Left lung (tissue), 10 donors: ENCODE data around the gene PRKN. TPM values are rescaled to one million over a fixed set of nuclear protein-coding genes. Genes with fewer than 3 reads are reported as not detected.

Experiments
- ATAC-seq: fragments of 200-7000 bp; cut with Tn5 transposase; one replicate; pipeline ENCODE4 v1.9.1; 2020; ENCODE audit warnings: moderate library complexity
- DNase-seq, 4 donors: peaks; one replicate each; pipeline ENCODE4 v3.0.0-alpha.2; 2013 to 2020
- H3K27ac ChIP-seq, 2 donors: fragments of 200-600 bp; sonication (generic) in 1 of 2; one replicate each; pipeline versions ENCODE4 v1.5.0 to v1.8.0; 2020 to 2021
- H3K27me3 ChIP-seq, 2 donors: fragments of 200-600 bp; sonication (generic) in 1 of 2; one replicate each; pipeline versions ENCODE4 v1.5.0 to v1.8.0; 2020 to 2021
- H3K36me3 ChIP-seq, 2 donors: fragments of 200-600 bp; sonication (generic) in 1 of 2; one replicate each; pipeline versions ENCODE4 v1.5.0 to v1.8.0; 2020 to 2021
- H3K4me1 ChIP-seq, 2 donors: fragments of 200-600 bp; one replicate each; pipeline ENCODE4 v1.8.0; 2021
- H3K4me3 ChIP-seq, 2 donors: fragments of 200-600 bp; sonication (generic) in 1 of 2; one replicate each; pipeline versions ENCODE4 v1.5.0 to v1.8.0; 2020 to 2021; ENCODE audit warnings: mild to moderate bottlenecking in 1 of 2
- H3K9me3 ChIP-seq, 2 donors: fragments of 200-600 bp; sonication (generic) in 1 of 2; one replicate each; pipeline versions ENCODE4 v1.5.0 to v1.8.0; 2020 to 2021
- CTCF ChIP-seq, 2 donors: fragments of 200-600 bp; sonication (generic) in 1 of 2; IDR thresholded peaks; one replicate each; pipeline versions ENCODE4 v1.5.0 to v1.8.0; 2021; ENCODE audit warnings: antibody characterized with exemption in 2 of 2
- intact Hi-C, 2 donors: fragments of 100-400 bp; cut with DNase I; formaldehyde crosslinking; loops; one replicate each; pipeline versions ENCODE4 v1.11.2 to v1.14.2; 2022
- polyA plus RNA-seq, 6 donors: library from polyadenylated mRNA; unstranded; fragments of 120-200 nt; gene quantifications; one replicate each; pipeline ENCODE4 v1.2.1, GENCODE V29; 2013; ENCODE audit not compliant: insufficient read length in 6 of 6
- total RNA-seq, 2 donors: library from RNA; stranded (reverse); fragmentation: NEBNext Ultra II Directional; extraction: Animal tissue kit (Norgen Biotek cat#: 25700); gene quantifications; one replicate each; pipeline ENCODE4 v1.2.1, GENCODE V29; 2021
- donor health status: DM: no; HTN: yes; CAD: no.
- donor health status: DM: no; HTN: no; CAD: no.

Gene PRKN
- total and polyA plus RNA-seq, 8 donors, result 1.9 to 4.3 (median 2.5) TPM

DNA sequence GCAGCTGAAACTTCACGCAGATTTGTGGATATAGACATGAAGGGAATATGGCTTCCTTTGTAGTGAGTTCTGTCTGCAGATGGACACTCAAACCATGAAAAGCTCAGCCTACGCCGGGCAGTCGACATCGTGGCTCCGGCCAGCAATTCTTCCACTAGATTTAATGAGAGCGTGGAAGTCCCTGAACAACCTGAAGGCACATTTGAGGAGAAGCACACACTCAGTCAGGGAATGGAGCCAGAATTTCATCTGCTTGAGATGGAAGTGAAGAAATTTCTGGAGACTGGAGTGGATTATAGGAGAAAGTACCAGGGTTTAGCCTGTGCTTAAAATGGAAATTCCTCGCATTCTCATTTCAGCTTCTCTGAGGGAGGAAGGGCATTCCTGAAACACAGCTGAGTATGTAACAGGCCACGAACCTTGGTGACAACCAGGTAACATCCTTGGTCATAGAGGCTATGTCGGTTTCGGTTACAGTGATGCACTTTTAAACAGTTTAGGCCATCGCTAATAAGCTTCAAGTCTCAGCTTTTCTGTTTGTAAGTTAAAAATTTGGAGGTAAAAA lies 1373.2 kb downstream of the PRKN start:
- Histone ChIP-seq H3K27me3 (no peaks in the 10 kb centered on the region), H3K36me3 (no peaks in the 10 kb centered on the region), H3K9me3 (no peaks in the 10 kb centered on the region), H3K4me1 (peaks cover 0 to 11% of the 10 kb centered on the region in 2 donors), H3K27ac (no peak overlapping the region), H3K4me3 (no peak overlapping the region)
- DNase-seq (no peak), ATAC-seq (no peak)
- no peak for TF ChIP-seq CTCF (IDR thresholded peaks at IDR 0.05)
- intact Hi-C loops, result no loop called here

DNA sequence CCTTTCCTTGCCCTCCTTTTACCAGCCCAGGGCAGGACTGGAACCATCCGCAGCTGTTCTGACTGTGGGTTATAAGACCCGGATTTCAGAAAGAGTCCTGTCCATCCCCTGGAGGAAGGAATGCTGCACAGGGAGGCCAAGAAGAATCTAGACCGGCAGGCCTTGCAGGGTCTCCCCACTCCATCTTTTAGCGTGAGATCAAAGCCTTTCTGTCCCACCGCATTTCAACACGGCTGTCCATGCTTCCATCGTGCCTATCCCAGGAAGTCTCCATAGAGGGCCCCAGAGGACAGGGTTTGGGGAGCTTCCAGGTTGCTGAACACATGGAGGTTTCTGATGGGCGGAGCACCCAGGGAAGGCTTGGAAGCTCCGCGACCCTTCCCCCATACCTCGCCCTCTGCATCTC lies 1374.4 kb downstream of the PRKN start:
- no peak overlapping the region for H3K27ac ChIP-seq
- DNase-seq, result no peak
- TF ChIP-seq CTCF (IDR thresholded peaks at IDR 0.05), result no peak
- intact Hi-C loops, result no loop called here
- peaks cover 0 to 11% of the 10 kb centered on the region in 2 donors for H3K4me1 ChIP-seq
- H3K27me3 ChIP-seq, result no peaks in the 10 kb centered on the region
- no peaks in the 10 kb centered on the region for H3K36me3 ChIP-seq
- no peaks in the 10 kb centered on the region for H3K9me3 ChIP-seq
- H3K4me3 ChIP-seq, result no peak overlapping the region
- ATAC-seq, result peak; percentile 52

- no peak for ATAC-seq
- intact Hi-C loops, result no loop called here
- Histone ChIP-seq H3K4me1 (peaks cover 0 to 11% of the 10 kb centered on the region in 2 donors), H3K4me3 (no peak overlapping the region), H3K36me3 (no peaks in the 10 kb centered on the region), H3K27me3 (no peaks in the 10 kb centered on the region), H3K27ac (no peak overlapping the region), H3K9me3 (no peaks in the 10 kb centered on the region)
- no peak for DNase-seq
- TF ChIP-seq CTCF (IDR thresholded peaks at IDR 0.05), result no peak
These were observed 1375.7 kb downstream of the PRKN start for GRCh38 chr6:161351858-161352257.

DNA sequence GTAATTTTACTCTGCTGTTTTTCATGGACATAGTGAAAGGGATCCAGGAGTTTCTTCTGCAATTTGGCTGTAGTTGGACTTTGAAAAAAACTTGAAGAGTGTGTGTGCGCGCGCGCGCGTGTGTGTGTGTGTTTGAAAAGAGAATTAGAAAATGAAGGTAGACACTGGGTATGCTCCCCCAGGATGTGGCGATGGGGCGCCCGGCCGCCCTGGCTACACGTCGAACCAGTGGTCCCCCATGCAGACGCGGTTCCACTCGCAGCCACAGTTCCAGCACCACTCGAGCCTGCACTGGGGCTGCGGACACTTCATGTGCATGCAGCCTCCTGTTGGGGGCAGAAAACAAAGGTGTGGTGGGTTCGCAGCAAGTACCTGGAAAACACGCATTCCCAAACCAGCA lies 1377.7 kb downstream of the PRKN start:
- intact Hi-C loops, result no loop called here
- no peak for ATAC-seq
- no peak for TF ChIP-seq CTCF (IDR thresholded peaks at IDR 0.05)
- Histone ChIP-seq H3K27ac (no peak overlapping the region), H3K36me3 (no peaks in the 10 kb centered on the region), H3K9me3 (no peaks in the 10 kb centered on the region), H3K4me3 (no peak overlapping the region), H3K27me3 (no peaks in the 10 kb centered on the region), H3K4me1 (no peaks in the 10 kb centered on the region)
- DNase-seq, result peak in 1 of 4 donors; percentile 75

DNA sequence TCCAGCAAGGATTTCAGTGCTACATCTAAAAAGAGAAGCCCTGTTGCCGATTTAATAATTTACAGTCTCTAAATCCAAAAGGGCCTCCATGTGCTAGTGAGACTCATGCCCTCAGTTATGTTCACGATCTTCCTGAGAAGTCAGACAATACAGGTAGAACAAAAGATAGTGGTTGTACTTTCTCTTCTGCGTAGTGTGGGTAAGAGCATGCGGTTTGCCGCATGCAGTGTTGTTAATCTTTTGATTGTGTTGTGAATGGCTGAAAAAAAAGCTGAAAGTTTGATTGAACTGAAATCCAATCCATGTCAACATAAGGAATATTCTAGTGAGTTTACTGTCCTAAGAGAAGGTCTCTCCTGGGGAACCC lies 1379.0 kb downstream of the PRKN start:
- Histone ChIP-seq H3K27me3 (no peaks in the 10 kb centered on the region), H3K9me3 (no peaks in the 10 kb centered on the region), H3K4me3 (no peak overlapping the region), H3K4me1 (no peaks in the 10 kb centered on the region), H3K36me3 (no peaks in the 10 kb centered on the region), H3K27ac (no peak overlapping the region)
- no peak for TF ChIP-seq CTCF (IDR thresholded peaks at IDR 0.05)
- intact Hi-C loops, result no loop called here
- DNase-seq (no peak), ATAC-seq (no peak)
